IPS-18c (cell line): Measurements from ENCODE around the gene CYP26C1.

Experiments used
- H3K4me3 ChIP-seq: 2 replicates; pipeline ENCODE4 v1.7.0; 2013; ENCODE audit warnings: low read depth, mild to moderate bottlenecking, low read length, moderate library complexity; ENCODE audit not compliant: insufficient read depth
- H3K9me3 ChIP-seq: one replicate; pipeline ENCODE4 v1.6.1; 2013; ENCODE audit warnings: mild to moderate bottlenecking, low read length, moderate library complexity; ENCODE audit not compliant: control insufficient read depth, insufficient read depth

CYP26C1 gene

DNA sequence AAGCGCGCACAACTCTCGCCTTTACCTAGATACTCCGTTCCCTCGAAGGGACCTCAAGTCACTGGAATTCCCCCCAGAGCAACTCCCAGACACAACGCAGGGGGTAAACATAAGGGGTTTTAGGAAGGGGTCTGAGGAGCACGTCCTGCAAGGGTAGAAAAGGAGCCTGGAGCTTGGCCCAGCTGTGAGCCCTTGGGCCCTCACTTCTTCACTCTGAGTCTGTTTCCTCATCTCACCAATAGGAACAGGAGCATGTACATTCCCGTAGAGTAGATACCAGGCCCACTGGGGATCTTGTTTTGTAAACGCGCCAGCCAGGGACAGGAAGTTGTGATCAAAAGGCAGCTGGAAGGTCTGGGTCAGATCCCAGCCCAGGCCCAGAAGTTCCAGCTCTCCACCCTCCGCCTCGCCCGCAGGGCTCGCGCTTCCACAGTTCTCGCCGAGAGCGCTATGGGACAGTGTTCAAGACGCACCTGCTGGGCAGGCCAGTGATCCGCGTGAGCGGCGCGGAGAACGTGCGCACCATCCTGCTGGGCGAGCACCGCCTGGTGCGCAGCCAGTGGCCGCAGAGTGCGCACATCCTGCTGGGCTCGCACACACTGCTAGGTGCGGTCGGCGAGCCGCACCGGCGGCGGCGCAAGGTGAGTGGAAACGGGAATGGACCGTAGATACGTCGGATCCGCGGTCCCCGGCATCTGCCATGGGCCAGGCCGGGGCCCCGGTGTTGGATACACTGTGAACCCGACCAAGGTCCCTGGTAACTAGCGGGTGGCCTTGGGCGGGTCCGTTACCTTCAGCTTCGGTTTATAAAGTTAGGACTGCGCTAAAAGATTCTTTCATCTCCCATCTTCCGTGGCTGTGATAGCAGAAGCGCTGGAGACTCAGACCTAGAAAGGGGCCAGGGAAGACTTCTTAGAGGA, 1.3 kb downstream of the CYP26C1 start:
- H3K9me3 ChIP-seq: no peaks in the 10 kb centered on the region
- peak overlapping the region; percentile 21; the same call in 1 of the 2 replicates for H3K4me3 ChIP-seq

- H3K9me3 ChIP-seq: no peaks in the 10 kb centered on the region
- H3K4me3 ChIP-seq: peak overlapping the region; percentile 30; the same call in 1 of the 2 replicates
These were observed 2.0 kb downstream of the CYP26C1 start for GRCh38 chr10:93062514-93063143.

GRCh38 chr10:93063144-93063976, 2.8 kb downstream of the CYP26C1 start:
- H3K4me3 ChIP-seq: peak overlapping the region; percentile 30; the same call in 1 of the 2 replicates

GRCh38 chr10:93063977-93064660, 3.5 kb downstream of the CYP26C1 start:
- no peak overlapping the region for H3K4me3 ChIP-seq

More at GRCh38 chr10:93063144-93063976, 2.8 kb downstream of the CYP26C1 start:
- H3K9me3 ChIP-seq: no peaks in the 10 kb centered on the region

GRCh38 chr10:93064874-93065660, 4.5 kb downstream of the CYP26C1 start:
- no peaks in the 10 kb centered on the region for H3K9me3 ChIP-seq
- peak overlapping the region; percentile 6; the same call in 1 of the 2 replicates for H3K4me3 ChIP-seq

More at GRCh38 chr10:93063977-93064660, 3.5 kb downstream of the CYP26C1 start:
- H3K9me3 ChIP-seq: no peaks in the 10 kb centered on the region

- peak overlapping the region; percentile 6 for H3K4me3 ChIP-seq
These were observed 5.3 kb downstream of the CYP26C1 start for GRCh38 chr10:93065675-93066543.

DNA sequence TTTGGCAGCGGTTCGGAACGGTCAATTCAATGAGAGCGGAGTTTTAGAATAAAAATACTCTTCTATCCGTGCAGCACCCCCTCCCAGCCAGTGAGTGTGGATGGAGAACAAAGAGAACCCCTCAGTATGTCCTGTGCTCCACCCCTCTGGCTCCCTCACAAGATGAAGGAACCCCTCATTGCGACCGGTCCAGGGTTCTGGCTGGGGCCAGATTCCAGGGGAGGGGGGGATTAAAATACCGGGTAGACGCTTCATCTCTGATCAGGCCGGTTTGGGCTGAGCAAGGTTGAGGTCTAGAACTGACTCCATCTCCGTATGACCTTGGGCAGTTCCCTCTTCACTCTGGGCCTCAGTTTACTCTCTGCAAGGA, 5.9 kb downstream of the CYP26C1 start:
- H3K9me3 ChIP-seq: no peaks in the 10 kb centered on the region
- H3K4me3 ChIP-seq: peak overlapping the region; percentile 6

More at GRCh38 chr10:93065675-93066543, 5.3 kb downstream of the CYP26C1 start:
- no peaks in the 10 kb centered on the region for H3K9me3 ChIP-seq

- H3K4me3 ChIP-seq: peak overlapping the region; percentile 53
- no peaks in the 10 kb centered on the region for H3K9me3 ChIP-seq
These were observed 7.1 kb downstream of the CYP26C1 start for GRCh38 chr10:93067443-93068365.

DNA sequence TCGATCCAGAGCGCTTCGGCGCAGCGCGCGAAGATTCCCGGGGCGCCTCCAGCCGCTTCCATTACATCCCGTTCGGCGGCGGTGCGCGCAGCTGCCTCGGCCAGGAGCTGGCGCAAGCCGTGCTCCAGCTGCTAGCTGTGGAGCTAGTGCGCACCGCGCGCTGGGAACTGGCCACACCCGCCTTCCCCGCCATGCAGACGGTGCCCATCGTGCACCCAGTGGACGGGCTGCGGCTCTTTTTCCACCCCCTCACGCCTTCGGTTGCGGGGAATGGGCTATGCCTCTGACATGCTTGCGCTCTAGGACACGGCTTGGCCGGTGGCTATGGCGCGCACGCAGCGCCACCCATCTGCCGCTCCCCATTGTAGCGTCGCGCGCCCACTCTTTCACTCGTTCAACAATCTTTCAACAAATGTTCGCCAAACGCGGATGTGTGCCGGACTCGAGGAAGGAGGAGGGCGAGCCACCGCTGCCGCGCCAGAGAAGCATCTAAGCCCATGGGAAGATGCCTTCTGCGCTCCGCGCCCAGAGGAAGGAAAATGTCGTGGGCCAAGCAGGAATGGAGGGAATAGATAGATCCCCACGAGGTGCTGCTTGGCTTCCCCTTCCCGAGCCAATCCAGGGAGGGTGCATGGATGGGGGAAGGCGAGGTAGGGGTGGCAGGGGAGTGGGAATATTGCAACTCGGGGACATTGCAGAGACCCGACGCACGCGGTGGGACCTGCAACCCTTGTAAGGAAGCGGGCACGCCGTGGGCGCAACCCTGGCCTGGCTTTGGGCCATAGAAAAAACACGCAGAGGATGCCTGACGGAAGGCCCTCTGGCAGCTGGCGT, 8.0 kb downstream of the CYP26C1 start:
- Histone ChIP-seq H3K4me3 (peak overlapping the region; percentile 53), H3K9me3 (no peaks in the 10 kb centered on the region)

- H3K4me3 ChIP-seq: no peak overlapping the region
- H3K9me3 ChIP-seq: no peaks in the 10 kb centered on the region
These were observed 8.6 kb downstream of the CYP26C1 start for GRCh38 chr10:93069245-93069561.

GRCh38 chr10:93070378-93071176, 10.0 kb downstream of the CYP26C1 start:
- Histone ChIP-seq H3K9me3 (peaks cover 3% of the 10 kb centered on the region), H3K4me3 (no peak overlapping the region)

- no peak overlapping the region for H3K4me3 ChIP-seq
- peaks cover 3% of the 10 kb centered on the region for H3K9me3 ChIP-seq
These were observed 10.5 kb downstream of the CYP26C1 start for GRCh38 chr10:93071177-93071472.

GRCh38 chr10:93071674-93072224, 11.2 kb downstream of the CYP26C1 start:
- Histone ChIP-seq H3K4me3 (peak overlapping the region; percentile 80), H3K9me3 (peaks cover 3% of the 10 kb centered on the region)
